Astrocyte (in vitro differentiated cells and primary cell): ENCODE measurements around the gene WNT7B.

Source experiments
- EZH2 ChIP-seq: IDR thresholded peaks from 2 replicates; pipeline ENCODE4 v1.6.1; 2012; ENCODE audit warnings: mild to moderate bottlenecking, low read length, inconsistent platforms; ENCODE audit not compliant: insufficient read depth
- TF ChIP-seq, protein P1 (sequence below): IDR thresholded peaks from 2 replicates; pipeline ENCODE4 v1.5.1; 2011; ENCODE audit warnings: low read depth, mild to moderate bottlenecking, inconsistent platforms, low read length, moderate library complexity; ENCODE audit not compliant: insufficient read depth

DNA sequence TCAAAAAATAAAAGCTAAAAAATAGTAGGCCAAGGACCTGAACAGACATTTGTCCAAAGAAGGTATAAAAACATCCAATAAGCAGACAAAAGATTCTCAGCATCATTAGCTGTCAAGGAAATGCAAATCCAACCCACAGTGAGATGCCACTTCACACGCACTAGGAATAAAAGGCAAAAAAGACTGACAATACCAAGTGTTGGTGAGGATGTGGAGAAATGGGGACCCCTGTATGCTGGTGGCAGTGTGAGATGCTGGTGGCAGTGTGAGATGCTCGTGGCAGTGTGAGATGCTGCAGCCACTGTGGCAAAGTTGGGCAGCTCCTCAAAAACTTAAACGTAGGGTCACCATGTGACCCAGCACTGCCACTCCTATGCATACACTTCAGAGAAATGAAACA, 38.0 kb downstream of the WNT7B start:
- TF ChIP-seq, protein P1, sequence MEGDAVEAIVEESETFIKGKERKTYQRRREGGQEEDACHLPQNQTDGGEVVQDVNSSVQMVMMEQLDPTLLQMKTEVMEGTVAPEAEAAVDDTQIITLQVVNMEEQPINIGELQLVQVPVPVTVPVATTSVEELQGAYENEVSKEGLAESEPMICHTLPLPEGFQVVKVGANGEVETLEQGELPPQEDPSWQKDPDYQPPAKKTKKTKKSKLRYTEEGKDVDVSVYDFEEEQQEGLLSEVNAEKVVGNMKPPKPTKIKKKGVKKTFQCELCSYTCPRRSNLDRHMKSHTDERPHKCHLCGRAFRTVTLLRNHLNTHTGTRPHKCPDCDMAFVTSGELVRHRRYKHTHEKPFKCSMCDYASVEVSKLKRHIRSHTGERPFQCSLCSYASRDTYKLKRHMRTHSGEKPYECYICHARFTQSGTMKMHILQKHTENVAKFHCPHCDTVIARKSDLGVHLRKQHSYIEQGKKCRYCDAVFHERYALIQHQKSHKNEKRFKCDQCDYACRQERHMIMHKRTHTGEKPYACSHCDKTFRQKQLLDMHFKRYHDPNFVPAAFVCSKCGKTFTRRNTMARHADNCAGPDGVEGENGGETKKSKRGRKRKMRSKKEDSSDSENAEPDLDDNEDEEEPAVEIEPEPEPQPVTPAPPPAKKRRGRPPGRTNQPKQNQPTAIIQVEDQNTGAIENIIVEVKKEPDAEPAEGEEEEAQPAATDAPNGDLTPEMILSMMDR, result no peak
- TF ChIP-seq EZH2, result no peak
